ENCODE results near the gene DGUOK.

Gene DGUOK

GRCh38 chr2:73987109-73987947 lies 60.6 kb downstream of the DGUOK start:
- Histone ChIP-seq H3K4me3 (ENCODE audit: low read depth, low read length, poor library complexity, severe bottlenecking) (peak overlapping the region; percentile 67), H2AFZ (ENCODE audit: low read length) (no peak overlapping the region), H3F3A (ENCODE audit: insufficient read depth, low read length) (peaks cover 6% of the 10 kb centered on the region), H3K79me2 (ENCODE audit: insufficient read depth, low read length) (no peaks in the 10 kb centered on the region), H3K36me3 (ENCODE audit: insufficient read depth, low read length) (peaks cover 53% of the 10 kb centered on the region), H3K27ac (ENCODE audit: low read depth, low read length, poor library complexity, severe bottlenecking) (no peak overlapping the region), H3K9ac (ENCODE audit: low read length) (no peak overlapping the region; the same call in 1 of the 2 replicates), H3K27me3 (ENCODE audit: insufficient read depth, low read length) (no peaks in the 10 kb centered on the region), H3K9me2 (ENCODE audit: low read depth, low read length) (no peaks in the 10 kb centered on the region), H3K9me3 (ENCODE audit: low read length) (no peaks in the 10 kb centered on the region), H3K4me2 (ENCODE audit: low read length) (peak overlapping the region; percentile 80), H3K4me1 (ENCODE audit: insufficient read depth, low read length, severe bottlenecking) (peaks cover 51% of the 10 kb centered on the region), H4K20me1 (ENCODE audit: insufficient read depth, low read length) (no peaks in the 10 kb centered on the region)
- TF ChIP-seq CTCF (IDR thresholded peaks at IDR 0.05; ENCODE audit: low read length) (no peak), EZH2 (IDR thresholded peaks at IDR 0.05; ENCODE audit: borderline replicate concordance, low read length) (no peak)

GRCh38 chr2:73987948-73988700 lies 61.4 kb downstream of the DGUOK start:
- Histone ChIP-seq H3K9me3 (ENCODE audit: low read length) (no peaks in the 10 kb centered on the region), H3K79me2 (ENCODE audit: insufficient read depth, low read length) (no peaks in the 10 kb centered on the region), H3F3A (ENCODE audit: insufficient read depth, low read length) (no peaks in the 10 kb centered on the region; the same call in 1 of the 2 replicates), H3K9me2 (ENCODE audit: low read depth, low read length) (no peaks in the 10 kb centered on the region), H3K4me3 (ENCODE audit: low read depth, low read length, poor library complexity, severe bottlenecking) (peak overlapping the region; percentile 67), H3K4me2 (ENCODE audit: low read length) (peak overlapping the region; percentile 80), H3K27me3 (ENCODE audit: insufficient read depth, low read length) (no peaks in the 10 kb centered on the region), H3K9ac (ENCODE audit: low read length) (no peak overlapping the region; the same call in 1 of the 2 replicates), H2AFZ (ENCODE audit: low read length) (no peak overlapping the region), H3K27ac (ENCODE audit: low read depth, low read length, poor library complexity, severe bottlenecking) (no peak overlapping the region), H4K20me1 (ENCODE audit: insufficient read depth, low read length) (no peaks in the 10 kb centered on the region), H3K36me3 (ENCODE audit: insufficient read depth, low read length) (peaks cover 58% of the 10 kb centered on the region), H3K4me1 (ENCODE audit: insufficient read depth, low read length, severe bottlenecking) (peaks cover 51% of the 10 kb centered on the region)
- TF ChIP-seq EZH2 (IDR thresholded peaks at IDR 0.05; ENCODE audit: borderline replicate concordance, low read length) (no peak), CTCF (IDR thresholded peaks at IDR 0.05; ENCODE audit: low read length) (no peak)

- no peak overlapping the region for H3K9ac ChIP-seq (ENCODE audit: low read length)
- H3K9me2 ChIP-seq (ENCODE audit: low read depth, low read length): no peaks in the 10 kb centered on the region
- no peaks in the 10 kb centered on the region for H3K27me3 ChIP-seq (ENCODE audit: insufficient read depth, low read length)
- peaks cover 40% of the 10 kb centered on the region for H3K4me1 ChIP-seq (ENCODE audit: insufficient read depth, low read length, severe bottlenecking)
- no peak overlapping the region for H3K27ac ChIP-seq (ENCODE audit: low read depth, low read length, poor library complexity, severe bottlenecking)
- H4K20me1 ChIP-seq (ENCODE audit: insufficient read depth, low read length): no peaks in the 10 kb centered on the region
- no peaks in the 10 kb centered on the region for H3F3A ChIP-seq (ENCODE audit: insufficient read depth, low read length)
- no peak overlapping the region for H2AFZ ChIP-seq (ENCODE audit: low read length)
- H3K4me3 ChIP-seq (ENCODE audit: low read depth, low read length, poor library complexity, severe bottlenecking): no peak overlapping the region
- no peak overlapping the region for H3K4me2 ChIP-seq (ENCODE audit: low read length)
- no peaks in the 10 kb centered on the region for H3K9me3 ChIP-seq (ENCODE audit: low read length)
- peaks cover 62% of the 10 kb centered on the region for H3K36me3 ChIP-seq (ENCODE audit: insufficient read depth, low read length)
- H3K79me2 ChIP-seq (ENCODE audit: insufficient read depth, low read length): no peaks in the 10 kb centered on the region
- TF ChIP-seq EZH2 (IDR thresholded peaks at IDR 0.05; ENCODE audit: borderline replicate concordance, low read length) (no peak), CTCF (IDR thresholded peaks at IDR 0.05; ENCODE audit: low read length) (no peak)
Measured at GRCh38 chr2:73989972-73990371, 63.3 kb downstream of the DGUOK start.

Measured in OCI-LY1 (cell line).